Liver (tissue), 9 donors: ENCODE data around the gene EFCAB11. TPM values are rescaled to one million over a fixed set of nuclear protein-coding genes. Genes with fewer than 3 reads are reported as not detected.

Source experiments
- DNase-seq: peaks from one replicate; pipeline ENCODE4 v3.0.0-alpha.2; 2017; ENCODE audit warnings: low spot score
- H3K27ac ChIP-seq, 2 donors: one replicate each; pipeline ENCODE4 v1.7.0; 2013; ENCODE audit warnings: inconsistent platforms in 2 of 2, low read length in 2 of 2, control low read depth in 1 of 2, low read depth in 1 of 2, mild to moderate bottlenecking in 1 of 2
- H3K27me3 ChIP-seq, 4 donors: one replicate each; pipeline versions ENCODE4 v1.6.1 to v1.7.0; 2013; ENCODE audit warnings: low read length in 3 of 4, inconsistent platforms in 1 of 4, mild to moderate bottlenecking in 1 of 4, moderate library complexity in 1 of 4; ENCODE audit not compliant: control insufficient read depth in 4 of 4, insufficient read depth in 4 of 4
- H3K36me3 ChIP-seq, 4 donors: one replicate each; pipeline versions ENCODE4 v1.6.1 to v1.7.0; 2013; ENCODE audit warnings: low read length in 3 of 4, mild to moderate bottlenecking in 3 of 4, low read depth in 1 of 4, moderate library complexity in 1 of 4; ENCODE audit not compliant: control insufficient read depth in 4 of 4, insufficient read depth in 3 of 4
- H3K4me1 ChIP-seq, 4 donors: one replicate each; pipeline versions ENCODE4 v1.6.1 to v1.7.0; 2013; ENCODE audit warnings: low read length in 3 of 4, mild to moderate bottlenecking in 3 of 4, moderate library complexity in 1 of 4; ENCODE audit not compliant: control insufficient read depth in 4 of 4, insufficient read depth in 4 of 4
- H3K4me3 ChIP-seq, 3 donors: one replicate each; pipeline versions ENCODE4 v1.6.1 to v1.7.0; 2013; ENCODE audit warnings: low read length in 3 of 3, control low read depth in 1 of 3, low read depth in 1 of 3, mild to moderate bottlenecking in 1 of 3
- H3K9ac ChIP-seq, 2 donors: one replicate each; pipeline ENCODE4 v1.7.0; 2013; ENCODE audit warnings: low read length in 2 of 2, mild to moderate bottlenecking in 2 of 2, moderate library complexity in 2 of 2, control low read depth in 1 of 2, low read depth in 1 of 2
- H3K9me3 ChIP-seq, 4 donors: one replicate each; pipeline versions ENCODE4 v1.6.1 to v1.7.0; 2013; ENCODE audit warnings: low read length in 3 of 4; ENCODE audit not compliant: control insufficient read depth in 4 of 4
- EGR1 ChIP-seq, 2 donors: IDR thresholded peaks; 2 replicates each; pipeline ENCODE4 v1.6.1; 2016 to 2018; ENCODE audit warnings: antibody characterized with exemption in 2 of 2, low read depth in 2 of 2
- FOXA1 ChIP-seq: IDR thresholded peaks from 2 replicates; pipeline ENCODE4 v1.6.1; 2016; ENCODE audit warnings: antibody characterized with exemption
- GABPA ChIP-seq, 2 donors: IDR thresholded peaks in 1 of 2; conservative IDR thresholded peaks in 1 of 2; 2 replicates each; pipeline ENCODE4 v1.6.1; 2016; ENCODE audit warnings: antibody characterized with exemption in 2 of 2, mild to moderate bottlenecking in 1 of 2, moderate library complexity in 1 of 2
- HNF4A ChIP-seq, 2 donors: conservative IDR thresholded peaks; 2 replicates each; pipeline ENCODE4 v1.6.1; 2016; ENCODE audit warnings: antibody characterized with exemption in 2 of 2, mild to moderate bottlenecking in 2 of 2
- HNF4G ChIP-seq: IDR thresholded peaks from 2 replicates; pipeline ENCODE4 v1.6.1; 2016; ENCODE audit warnings: antibody characterized with exemption
- NR2F2 ChIP-seq: IDR thresholded peaks from 2 replicates; pipeline ENCODE4 v1.6.1; 2016; ENCODE audit warnings: antibody characterized with exemption
- RAD21 ChIP-seq, 2 donors: IDR thresholded peaks; 2 replicates each; pipeline ENCODE4 v1.6.1; 2016; ENCODE audit warnings: antibody characterized with exemption in 2 of 2, mild to moderate bottlenecking in 2 of 2
- REST ChIP-seq: IDR thresholded peaks from 2 replicates; pipeline ENCODE4 v1.6.1; 2016; ENCODE audit warnings: antibody characterized with exemption, mild to moderate bottlenecking
- RXRA ChIP-seq, 2 donors: IDR thresholded peaks; 2 replicates each; pipeline ENCODE4 v1.6.1; 2017 to 2018; ENCODE audit warnings: antibody characterized with exemption in 2 of 2, mild to moderate bottlenecking in 1 of 2
- TAF1 ChIP-seq: conservative IDR thresholded peaks from 2 replicates; pipeline ENCODE4 v1.6.1; 2016; ENCODE audit warnings: antibody characterized with exemption, mild to moderate bottlenecking
- ZBTB33 ChIP-seq: IDR thresholded peaks from 2 replicates; pipeline ENCODE4 v1.6.1; 2016; ENCODE audit warnings: antibody characterized with exemption
- WGBS: extraction: QIAGEN DNeasy Blood & Tissue Kit; methylation state at CpG from one replicate; pipeline ENCODE4 v1.1.7; 2013; 5-methylcytosine and 5-hydroxymethylcytosine counted together
- polyA plus RNA-seq, 2 donors: library from polyadenylated mRNA; stranded (reverse) in 1 of 2; unstranded in 1 of 2; fragments of 200-250 nt in 1 of 2; fragments of >200 nt in 1 of 2; fragmentation: Nextera tagmentation in 1 of 2; extraction: Ambion mirVana in 1 of 2; gene quantifications; one replicate each; pipeline versions ENCODE4 v1.2.1 to v1.2.3, GENCODE V29; 2013 to 2015
- total RNA-seq, 2 donors: library from RNA; depleted of rRNA; stranded (reverse); fragments of >200 nt; gene quantifications; one replicate each; pipeline ENCODE4 v1.2.3, GENCODE V29; 2014
- TF ChIP-seq, protein P1 (sequence below): IDR thresholded peaks from 2 replicates; pipeline ENCODE4 v1.6.1; 2016; ENCODE audit warnings: antibody characterized with exemption
- donor health status: healthy.
- donor health status: healthy.
- donor health status: healthy.
- donor health status: healthy.
- donor health status: healthy.

EFCAB11 gene
- total and polyA plus RNA-seq, 4 donors, result 2.1 to 4.7 (median 3.4) TPM

DNA sequence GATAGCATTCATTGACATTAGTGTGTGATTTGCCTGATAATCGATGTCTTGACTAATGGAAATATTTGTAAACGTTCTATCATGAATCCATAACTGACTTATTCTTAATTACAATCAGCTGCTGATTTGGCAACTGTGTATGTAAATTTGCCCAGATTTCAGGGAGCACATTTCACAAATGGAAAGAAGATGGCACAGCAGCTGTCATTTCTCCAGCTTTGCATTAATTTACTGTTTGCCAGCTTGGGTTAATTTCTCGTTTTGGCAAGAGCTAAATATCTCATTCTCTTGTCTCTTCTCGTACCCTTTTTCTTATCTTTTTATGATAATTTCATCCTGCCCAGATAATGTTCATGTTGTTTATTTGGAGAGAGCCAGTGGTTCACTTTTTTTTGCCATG, 24.1 kb upstream of the EFCAB11 start:
- H3K36me3 ChIP-seq, result peaks cover 4 to 14% (median 6%) of the 10 kb centered on the region in 4 donors
- H3K27me3 ChIP-seq, result no peaks in the 10 kb centered on the region
- DNase-seq, result no peak
- no peak overlapping the region for H3K27ac ChIP-seq
- H3K9me3 ChIP-seq, result no peaks in the 10 kb centered on the region
- TF ChIP-seq HNF4A (conservative IDR thresholded peaks at IDR 0.05) (no peak), ZBTB33 (no peak), RXRA (IDR thresholded peaks at IDR 0.05) (no peak), FOXA1 (no peak), TAF1 (no peak), GABPA (IDR thresholded peaks at IDR 0.05 in 1 of 2, conservative IDR thresholded peaks at IDR 0.05 in 1 of 2) (no peak), NR2F2 (no peak), HNF4G (no peak), EGR1 (IDR thresholded peaks at IDR 0.05; ENCODE audit: low read depth in 2 of 2) (no peak), REST (no peak), RAD21 (IDR thresholded peaks at IDR 0.05) (no peak)
- H3K9ac ChIP-seq, result no peak overlapping the region
- H3K4me1 ChIP-seq, result peaks cover 0 to 4% (median 0%) of the 10 kb centered on the region in 4 donors
- H3K4me3 ChIP-seq, result no peak overlapping the region
- WGBS, result 85% methylated on average over 4 of the region's 4 CpGs

GRCh38 chr14:89977668-89978067, 23.1 kb upstream of the EFCAB11 start:
- Histone ChIP-seq H3K27me3 (no peaks in the 10 kb centered on the region), H3K4me1 (peaks cover 0 to 4% (median 0%) of the 10 kb centered on the region in 4 donors), H3K27ac (no peak overlapping the region), H3K4me3 (no peak overlapping the region), H3K36me3 (peaks cover 0 to 12% (median 4%) of the 10 kb centered on the region in 4 donors), H3K9me3 (no peaks in the 10 kb centered on the region), H3K9ac (no peak overlapping the region)
- TF ChIP-seq TAF1 (no peak), HNF4G (no peak), REST (no peak), GABPA (IDR thresholded peaks at IDR 0.05 in 1 of 2, conservative IDR thresholded peaks at IDR 0.05 in 1 of 2) (no peak)
- TF ChIP-seq, protein P1, sequence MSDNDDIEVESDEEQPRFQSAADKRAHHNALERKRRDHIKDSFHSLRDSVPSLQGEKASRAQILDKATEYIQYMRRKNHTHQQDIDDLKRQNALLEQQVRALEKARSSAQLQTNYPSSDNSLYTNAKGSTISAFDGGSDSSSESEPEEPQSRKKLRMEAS, result no peak
- 95% methylated on average over 4 of the region's 4 CpGs for WGBS
- no peak for DNase-seq
